Neural cell (in vitro differentiated cells): ENCODE measurements around the gene CRYBA4. TPM values are rescaled to one million over a fixed set of nuclear protein-coding genes. Genes with fewer than 3 reads are reported as not detected.

Experiments
- H2AFZ ChIP-seq: fragments of 200-600, 300-800 bp; sonication (generic), shearing (Covaris generic); 2 replicates; pipeline ENCODE4 v1.6.0; 2014; ENCODE audit warnings: low read depth, mild to moderate bottlenecking, antibody characterized with exemption, low read length, moderate library complexity
- H3F3A ChIP-seq: fragments of 200-600 bp; shearing (Covaris generic); 2 replicates; pipeline ENCODE4 v1.6.1; 2016; ENCODE audit warnings: mild to moderate bottlenecking, moderate library complexity, mixed read lengths, antibody characterized with exemption, low read length; ENCODE audit not compliant: insufficient read depth, poor library complexity, severe bottlenecking
- H3K27ac ChIP-seq: fragments of 200-600, 300-800 bp; sonication (generic), shearing (Covaris generic); 2 replicates; pipeline ENCODE4 v1.5.1; 2014; ENCODE audit warnings: mild to moderate bottlenecking, low read length, moderate library complexity
- H3K27me3 ChIP-seq: fragments of 300-800, 200-600 bp; sonication (generic), shearing (Covaris generic); 2 replicates; pipeline ENCODE4 v1.6.0; 2014; ENCODE audit warnings: mild to moderate bottlenecking, low read depth, low read length, moderate library complexity; ENCODE audit not compliant: insufficient read depth
- H3K36me3 ChIP-seq: fragments of 300-800, 200-600 bp; sonication (generic), shearing (Covaris generic); 2 replicates; pipeline ENCODE4 v1.5.1; 2014; ENCODE audit warnings: mild to moderate bottlenecking, antibody characterized with exemption, low read length, moderate library complexity; ENCODE audit not compliant: insufficient read depth
- H3K4me2 ChIP-seq: fragments of 300-800, 200-600 bp; sonication (generic), shearing (Covaris generic); 2 replicates; pipeline ENCODE4 v1.6.0; 2014; ENCODE audit warnings: mild to moderate bottlenecking, low read length
- H3K4me3 ChIP-seq: fragments of 300-800, 200-600 bp; sonication (generic), shearing (Covaris generic); 2 replicates; pipeline ENCODE4 v1.5.1; 2014; ENCODE audit warnings: mild to moderate bottlenecking, low read length, moderate library complexity
- H3K79me2 ChIP-seq: fragments of 200-600 bp; shearing (Covaris generic); replicated peaks from 2 replicates; pipeline ENCODE4 v1.6.0; 2014; ENCODE audit warnings: mild to moderate bottlenecking, low read length, moderate library complexity; ENCODE audit not compliant: insufficient read depth
- H3K9ac ChIP-seq: fragments of 300-800, 200-600 bp; sonication (generic), shearing (Covaris generic); 2 replicates; pipeline ENCODE4 v1.6.1; 2016; ENCODE audit warnings: mild to moderate bottlenecking, low read length, mixed read lengths
- H3K9me2 ChIP-seq: fragments of 200-600 bp; shearing (Covaris generic); 2 replicates; pipeline ENCODE4 v1.6.1; 2016; ENCODE audit warnings: mild to moderate bottlenecking, low read length, mixed read lengths; ENCODE audit not compliant: insufficient read depth
- H3K9me3 ChIP-seq: fragments of 200-600, 300-800 bp; sonication (generic), shearing (Covaris generic); 2 replicates; pipeline ENCODE4 v1.6.1; 2016; ENCODE audit warnings: mild to moderate bottlenecking, mixed run types, low read length, moderate library complexity, mixed read lengths
- H4K20me1 ChIP-seq: fragments of 200-600 bp; shearing (Covaris generic); 2 replicates; pipeline ENCODE4 v1.6.1; 2016; ENCODE audit warnings: mild to moderate bottlenecking, mixed run types; ENCODE audit not compliant: insufficient read depth
- EP300 ChIP-seq: fragments of 450-650 bp; conservative IDR thresholded peaks from 2 replicates; pipeline ENCODE4 v1.6.1; 2014; ENCODE audit warnings: antibody characterized with exemption, mild to moderate bottlenecking, moderate library complexity; ENCODE audit not compliant: poor library complexity, severe bottlenecking
- EZH2 ChIP-seq: fragments of 200-600, 300-800 bp; shearing (Covaris generic), sonication (generic); IDR thresholded peaks from 2 replicates; pipeline ENCODE4 v1.6.1; 2014; ENCODE audit warnings: antibody characterized with exemption, low read length, borderline replicate concordance, mild to moderate bottlenecking; ENCODE audit not compliant: insufficient read depth, poor library complexity, severe bottlenecking
- MXI1 ChIP-seq: fragments of 450-650 bp; conservative IDR thresholded peaks from 2 replicates; pipeline ENCODE4 v1.6.1; 2014; ENCODE audit warnings: antibody characterized with exemption, mild to moderate bottlenecking; ENCODE audit not compliant: poor library complexity, severe bottlenecking
- POLR2AphosphoS5 ChIP-seq: IDR thresholded peaks from 2 replicates; pipeline ENCODE4 v1.6.1; 2012
- RAD21 ChIP-seq: fragments of 450-650 bp; conservative IDR thresholded peaks from 2 replicates; pipeline ENCODE4 v1.6.1; 2014; ENCODE audit warnings: antibody characterized with exemption, mild to moderate bottlenecking, moderate library complexity
- REST ChIP-seq: IDR thresholded peaks from 2 replicates; pipeline ENCODE4 v1.6.1; 2012; ENCODE audit warnings: borderline replicate concordance
- SMC3 ChIP-seq: fragments of 450-650 bp; conservative IDR thresholded peaks from 2 replicates; pipeline ENCODE4 v1.6.1; 2014; ENCODE audit warnings: antibody characterized with exemption, mild to moderate bottlenecking, moderate library complexity; ENCODE audit not compliant: poor library complexity
- TAF1 ChIP-seq: IDR thresholded peaks from 2 replicates; pipeline ENCODE4 v1.6.1; 2012; ENCODE audit warnings: low read depth
- polyA plus RNA-seq: library from polyadenylated mRNA; depleted of rRNA; stranded (reverse); fragments of >200 nt; gene quantifications from 2 replicates; pipeline ENCODE4 v1.2.3, GENCODE V29; 2014
- TF ChIP-seq, protein P1 (sequence below): fragments of 450-650 bp; IDR thresholded peaks from 2 replicates; pipeline ENCODE4 v1.5.1; 2014; ENCODE audit warnings: antibody characterized with exemption, mild to moderate bottlenecking, moderate library complexity; ENCODE audit not compliant: poor library complexity, severe bottlenecking

The CRYBA4 gene
- polyA plus RNA-seq, 1 donor from 2014 or later = not detected

- H3F3A ChIP-seq = no peaks in the 10 kb centered on the region
Measured at GRCh38 chr22:26606611-26607010, 15.2 kb upstream of the CRYBA4 start.

DNA sequence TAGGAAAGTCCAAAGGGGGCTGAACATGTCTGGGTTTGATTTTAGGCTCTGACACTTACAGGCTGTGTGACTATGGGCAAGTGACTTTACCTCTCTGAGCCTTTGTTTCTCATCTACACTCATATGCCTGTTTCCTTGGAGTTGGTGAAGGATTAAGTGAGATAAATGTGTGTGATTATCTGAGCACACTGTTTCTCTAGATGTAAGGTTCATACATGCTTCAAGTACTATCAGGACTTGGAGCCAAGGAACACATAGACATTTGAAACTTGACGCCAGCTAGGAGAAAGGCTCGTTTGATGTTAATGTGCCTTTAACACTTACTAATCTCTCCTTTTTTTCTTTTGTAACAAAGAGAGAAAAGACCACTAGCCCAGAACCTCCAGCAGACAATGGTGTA, 13.6 kb upstream of the CRYBA4 start:
- Histone ChIP-seq H3K9me2 (no peaks in the 10 kb centered on the region), H3K9ac (no peak overlapping the region), H3K27ac (no peak overlapping the region), H3K4me3 (no peak overlapping the region), H3K27me3 (no peaks in the 10 kb centered on the region), H3K4me2 (no peak overlapping the region), H3K9me3 (no peaks in the 10 kb centered on the region), H3K36me3 (no peaks in the 10 kb centered on the region), H2AFZ (no peak overlapping the region), H3K79me2 (no peaks in the 10 kb centered on the region), H3F3A (no peaks in the 10 kb centered on the region), H4K20me1 (no peaks in the 10 kb centered on the region)
- no peak for TF ChIP-seq EZH2
- TF ChIP-seq, protein P1, sequence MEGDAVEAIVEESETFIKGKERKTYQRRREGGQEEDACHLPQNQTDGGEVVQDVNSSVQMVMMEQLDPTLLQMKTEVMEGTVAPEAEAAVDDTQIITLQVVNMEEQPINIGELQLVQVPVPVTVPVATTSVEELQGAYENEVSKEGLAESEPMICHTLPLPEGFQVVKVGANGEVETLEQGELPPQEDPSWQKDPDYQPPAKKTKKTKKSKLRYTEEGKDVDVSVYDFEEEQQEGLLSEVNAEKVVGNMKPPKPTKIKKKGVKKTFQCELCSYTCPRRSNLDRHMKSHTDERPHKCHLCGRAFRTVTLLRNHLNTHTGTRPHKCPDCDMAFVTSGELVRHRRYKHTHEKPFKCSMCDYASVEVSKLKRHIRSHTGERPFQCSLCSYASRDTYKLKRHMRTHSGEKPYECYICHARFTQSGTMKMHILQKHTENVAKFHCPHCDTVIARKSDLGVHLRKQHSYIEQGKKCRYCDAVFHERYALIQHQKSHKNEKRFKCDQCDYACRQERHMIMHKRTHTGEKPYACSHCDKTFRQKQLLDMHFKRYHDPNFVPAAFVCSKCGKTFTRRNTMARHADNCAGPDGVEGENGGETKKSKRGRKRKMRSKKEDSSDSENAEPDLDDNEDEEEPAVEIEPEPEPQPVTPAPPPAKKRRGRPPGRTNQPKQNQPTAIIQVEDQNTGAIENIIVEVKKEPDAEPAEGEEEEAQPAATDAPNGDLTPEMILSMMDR = no peak
- no peak for TF ChIP-seq POLR2AphosphoS5
- TF ChIP-seq SMC3 = no peak
- no peak for TF ChIP-seq MXI1
- no peak for TF ChIP-seq RAD21
- TF ChIP-seq EP300 = no peak
- no peak for TF ChIP-seq TAF1

More at GRCh38 chr22:26606611-26607010, 15.2 kb upstream of the CRYBA4 start:
- no peaks in the 10 kb centered on the region for H4K20me1 ChIP-seq
- no peaks in the 10 kb centered on the region for H3K79me2 ChIP-seq
- no peak overlapping the region for H3K4me3 ChIP-seq
- H3K36me3 ChIP-seq = no peaks in the 10 kb centered on the region
- H3K9me2 ChIP-seq = no peaks in the 10 kb centered on the region
- no peaks in the 10 kb centered on the region for H3K27me3 ChIP-seq
- no peak overlapping the region for H3K27ac ChIP-seq
- H3K9me3 ChIP-seq = no peaks in the 10 kb centered on the region
- no peak overlapping the region for H3K4me2 ChIP-seq
- H2AFZ ChIP-seq = no peak overlapping the region
- no peak for TF ChIP-seq EP300
- TF ChIP-seq RAD21 = no peak
- TF ChIP-seq REST = no peak
- TF ChIP-seq SMC3 = no peak
- TF ChIP-seq MXI1 = no peak
- no peak for TF ChIP-seq POLR2AphosphoS5
- TF ChIP-seq EZH2 = no peak
- TF ChIP-seq, protein P1 = no peak
- no peak for TF ChIP-seq TAF1
- no peak overlapping the region for H3K9ac ChIP-seq
